Neural progenitor cell (in vitro differentiated cells): ENCODE data around the gene FAM98C. TPM values are rescaled to one million over a fixed set of nuclear protein-coding genes. Genes with fewer than 3 reads are reported as not detected.

Experiments
- DNase-seq: peaks from one replicate; pipeline ENCODE4 v3.0.0-alpha.2; 2016; ENCODE audit warnings: low spot score
- H2AFZ ChIP-seq: fragments of 200-600 bp; sonication (generic); replicated peaks from 2 replicates; pipeline ENCODE4 v1.6.1; 2016; ENCODE audit warnings: antibody characterized with exemption
- H3F3A ChIP-seq: fragments of 200-600 bp; sonication (generic); 2 replicates; pipeline ENCODE4 v1.6.1; 2016; ENCODE audit warnings: antibody characterized with exemption, low read depth
- H3K27ac ChIP-seq: fragments of 200-600 bp; sonication (generic); 2 replicates; pipeline ENCODE4 v1.5.1; 2016; ENCODE audit warnings: mild to moderate bottlenecking
- H3K27me3 ChIP-seq: fragments of 200-600 bp; sonication (generic); 2 replicates; pipeline ENCODE4 v1.6.1; 2016; ENCODE audit warnings: mild to moderate bottlenecking, moderate library complexity
- H3K36me3 ChIP-seq: fragments of 200-600 bp; sonication (generic); 2 replicates; pipeline ENCODE4 v1.5.1; 2016
- H3K4me1 ChIP-seq: fragments of 200-600 bp; sonication (generic); 2 replicates; pipeline ENCODE4 v1.6.1; 2016; ENCODE audit warnings: mixed run types
- H3K4me2 ChIP-seq: fragments of 200-600 bp; sonication (generic); 2 replicates; pipeline ENCODE4 v1.6.1; 2016
- H3K4me3 ChIP-seq: fragments of 200-600 bp; sonication (generic); 2 replicates; pipeline ENCODE4 v1.5.1; 2016
- H3K79me2 ChIP-seq: fragments of 200-600 bp; sonication (generic); 2 replicates; pipeline ENCODE4 v1.6.1; 2016; ENCODE audit warnings: low read depth
- H3K9ac ChIP-seq: fragments of 200-600 bp; sonication (generic); 2 replicates; pipeline ENCODE4 v1.6.1; 2016
- H3K9me3 ChIP-seq: fragments of 200-600 bp; sonication (generic); 2 replicates; pipeline ENCODE4 v1.5.1; 2016; ENCODE audit warnings: low read depth
- H4K20me1 ChIP-seq: fragments of 200-600 bp; sonication (generic); 2 replicates; pipeline ENCODE4 v1.6.1; 2016; ENCODE audit warnings: low read depth
- H3K27ac Mint-ChIP-seq: 3 replicates; pipeline ENCODE4 v1.8.0; 2021; ENCODE audit warnings: mixed read lengths
- H3K27me3 Mint-ChIP-seq: 2 replicates; pipeline ENCODE4 v1.8.0; 2022; ENCODE audit warnings: low read depth, mild to moderate bottlenecking, inconsistent platforms, moderate library complexity, mixed read lengths; ENCODE audit not compliant: insufficient read depth
- H3K36me3 Mint-ChIP-seq: 3 replicates; pipeline ENCODE4 v1.8.0; 2021; ENCODE audit warnings: mixed read lengths
- H3K4me1 Mint-ChIP-seq: 3 replicates; pipeline ENCODE4 v1.8.0; 2021; ENCODE audit warnings: mixed read lengths
- H3K4me3 Mint-ChIP-seq: 3 replicates; pipeline ENCODE4 v1.8.0; 2021; ENCODE audit warnings: mild to moderate bottlenecking, moderate library complexity, mixed read lengths
- H3K9me3 Mint-ChIP-seq: 3 replicates; pipeline ENCODE4 v1.8.0; 2020; ENCODE audit warnings: mixed read lengths
- EZH2 ChIP-seq: fragments of 200-600 bp; sonication (generic); IDR thresholded peaks from 2 replicates; pipeline ENCODE4 v1.6.1; 2017; ENCODE audit warnings: antibody characterized with exemption, mild to moderate bottlenecking, moderate library complexity
- EZH2phosphoT487 ChIP-seq: fragments of 200-600 bp; sonication (generic); IDR thresholded peaks from 2 replicates; pipeline ENCODE4 v1.6.1; 2017; ENCODE audit warnings: antibody characterized with exemption
- total RNA-seq: library from RNA; depleted of rRNA; stranded (reverse); fragments of >200 nt; gene quantifications from 2 replicates; pipeline ENCODE4 v1.2.3, GENCODE V29; 2015; ENCODE audit warnings: low replicate concordance
- TF ChIP-seq, protein P1 (sequence below): fragments of 200-600 bp; sonication (generic); IDR thresholded peaks from 2 replicates; pipeline ENCODE4 v1.5.1; 2017; ENCODE audit warnings: antibody characterized with exemption, mild to moderate bottlenecking

FAM98C gene
- total RNA-seq, 1 donor from 2014 or later: 3.5 TPM

DNA sequence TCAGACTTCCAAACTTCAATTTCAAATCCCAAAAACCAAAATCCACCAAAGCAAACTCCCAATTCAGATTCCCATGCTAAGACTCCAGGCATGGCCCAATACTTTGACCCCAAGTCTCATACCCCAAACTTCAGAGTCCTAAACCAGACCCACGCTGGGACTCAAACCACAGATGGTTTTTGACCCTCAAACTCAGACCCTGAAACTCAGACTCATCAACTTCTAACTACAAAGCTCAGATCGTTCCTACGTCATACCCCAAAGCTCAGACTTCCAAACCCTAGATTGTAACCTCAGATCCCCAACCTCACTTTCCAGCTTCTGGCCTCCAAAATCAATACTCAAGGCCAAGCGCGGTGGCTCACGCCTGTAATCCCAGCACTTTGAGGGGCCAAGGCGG is 42.5 kb downstream of the FAM98C start:
- Histone ChIP-seq H2AFZ (no peak overlapping the region), H3K9me3 (no peaks in the 10 kb centered on the region), H4K20me1 (no peaks in the 10 kb centered on the region), H3K4me2 (no peak overlapping the region), H3K4me1 (peaks cover 4% of the 10 kb centered on the region), H3F3A (no peaks in the 10 kb centered on the region), H3K27me3 (no peaks in the 10 kb centered on the region), H3K4me3 (no peak overlapping the region), H3K79me2 (no peaks in the 10 kb centered on the region), H3K36me3 (no peaks in the 10 kb centered on the region), H3K27ac (no peak overlapping the region), H3K9ac (no peak overlapping the region)
- no peak for DNase-seq
- H3K27ac Mint-ChIP-seq: no peak overlapping the region
- TF ChIP-seq EZH2phosphoT487 (no peak), EZH2 (no peak)
- TF ChIP-seq, protein P1, sequence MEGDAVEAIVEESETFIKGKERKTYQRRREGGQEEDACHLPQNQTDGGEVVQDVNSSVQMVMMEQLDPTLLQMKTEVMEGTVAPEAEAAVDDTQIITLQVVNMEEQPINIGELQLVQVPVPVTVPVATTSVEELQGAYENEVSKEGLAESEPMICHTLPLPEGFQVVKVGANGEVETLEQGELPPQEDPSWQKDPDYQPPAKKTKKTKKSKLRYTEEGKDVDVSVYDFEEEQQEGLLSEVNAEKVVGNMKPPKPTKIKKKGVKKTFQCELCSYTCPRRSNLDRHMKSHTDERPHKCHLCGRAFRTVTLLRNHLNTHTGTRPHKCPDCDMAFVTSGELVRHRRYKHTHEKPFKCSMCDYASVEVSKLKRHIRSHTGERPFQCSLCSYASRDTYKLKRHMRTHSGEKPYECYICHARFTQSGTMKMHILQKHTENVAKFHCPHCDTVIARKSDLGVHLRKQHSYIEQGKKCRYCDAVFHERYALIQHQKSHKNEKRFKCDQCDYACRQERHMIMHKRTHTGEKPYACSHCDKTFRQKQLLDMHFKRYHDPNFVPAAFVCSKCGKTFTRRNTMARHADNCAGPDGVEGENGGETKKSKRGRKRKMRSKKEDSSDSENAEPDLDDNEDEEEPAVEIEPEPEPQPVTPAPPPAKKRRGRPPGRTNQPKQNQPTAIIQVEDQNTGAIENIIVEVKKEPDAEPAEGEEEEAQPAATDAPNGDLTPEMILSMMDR: no peak
- H3K27me3 Mint-ChIP-seq: peaks cover 9% of the 10 kb centered on the region
- no peaks in the 10 kb centered on the region for H3K9me3 Mint-ChIP-seq
- peaks cover 6% of the 10 kb centered on the region for H3K4me1 Mint-ChIP-seq
- peak overlapping the region; percentile 0 for H3K4me3 Mint-ChIP-seq
- no peaks in the 10 kb centered on the region for H3K36me3 Mint-ChIP-seq

DNA sequence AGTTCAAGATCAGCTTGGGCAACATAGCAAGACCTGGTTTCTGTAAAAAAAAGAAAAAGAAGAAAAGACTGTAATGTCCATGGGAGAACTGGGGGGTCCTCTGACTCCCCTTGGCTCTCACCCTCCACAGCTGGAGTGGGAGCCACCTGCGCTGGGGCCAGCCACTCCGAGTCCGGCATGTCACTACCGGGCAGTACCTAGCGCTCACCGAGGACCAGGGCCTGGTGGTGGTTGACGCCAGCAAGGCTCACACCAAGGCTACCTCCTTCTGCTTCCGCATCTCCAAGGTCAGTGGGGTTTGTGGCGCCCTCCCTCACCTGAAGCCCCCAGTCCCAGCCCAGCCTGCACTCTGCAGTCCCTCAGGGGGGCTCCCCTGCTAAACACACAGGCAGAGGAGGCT is 45.3 kb downstream of the FAM98C start:
- no peak overlapping the region for H2AFZ ChIP-seq
- H3K9me3 Mint-ChIP-seq: no peaks in the 10 kb centered on the region
- no peak overlapping the region for H3K4me3 ChIP-seq
- H3K4me1 ChIP-seq: no peaks in the 10 kb centered on the region
- H3F3A ChIP-seq: no peaks in the 10 kb centered on the region
- H3K27ac Mint-ChIP-seq: peak overlapping the region; percentile 59
- H3K9me3 ChIP-seq: no peaks in the 10 kb centered on the region
- H3K36me3 Mint-ChIP-seq: no peaks in the 10 kb centered on the region
- no peak overlapping the region for H3K4me3 Mint-ChIP-seq
- TF ChIP-seq EZH2 (no peak), EZH2phosphoT487 (no peak)
- TF ChIP-seq, protein P1: no peak
- no peak overlapping the region for H3K4me2 ChIP-seq
- no peaks in the 10 kb centered on the region for H3K4me1 Mint-ChIP-seq
- H3K9ac ChIP-seq: no peak overlapping the region
- H3K79me2 ChIP-seq: no peaks in the 10 kb centered on the region
- H3K27me3 Mint-ChIP-seq: peaks cover 8% of the 10 kb centered on the region
- no peaks in the 10 kb centered on the region for H3K27me3 ChIP-seq
- H3K27ac ChIP-seq: no peak overlapping the region
- no peaks in the 10 kb centered on the region for H4K20me1 ChIP-seq
- no peak for DNase-seq
- no peaks in the 10 kb centered on the region for H3K36me3 ChIP-seq

DNA sequence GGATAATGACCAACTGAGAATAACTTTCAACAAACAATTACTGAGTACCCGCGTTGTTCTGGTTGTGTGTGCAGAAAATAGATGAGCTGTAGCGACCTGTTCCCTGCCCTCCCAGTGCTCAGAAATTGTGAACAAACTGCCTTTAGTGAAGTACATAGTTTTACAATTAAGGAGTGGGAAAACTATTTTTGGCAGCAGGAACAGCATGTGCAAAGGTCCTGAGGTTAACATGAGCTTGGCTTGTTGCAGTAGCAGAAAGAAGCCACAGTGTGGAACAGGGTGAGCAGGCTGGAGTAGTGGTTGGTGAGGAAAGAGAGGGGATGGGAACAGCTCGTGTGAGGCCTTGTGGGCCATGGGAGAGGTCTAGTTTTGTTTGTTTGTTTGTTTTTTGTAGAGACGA is 46.6 kb downstream of the FAM98C start:
- no peaks in the 10 kb centered on the region for H3K36me3 ChIP-seq
- no peak for TF ChIP-seq EZH2phosphoT487
- TF ChIP-seq, protein P1: no peak
- TF ChIP-seq EZH2: no peak
- H3K9ac ChIP-seq: no peak overlapping the region
- no peaks in the 10 kb centered on the region for H3F3A ChIP-seq
- peaks cover 8% of the 10 kb centered on the region for H3K27me3 Mint-ChIP-seq
- H3K27ac ChIP-seq: no peak overlapping the region
- no peaks in the 10 kb centered on the region for H3K27me3 ChIP-seq
- H3K4me3 Mint-ChIP-seq: no peak overlapping the region
- H3K4me1 Mint-ChIP-seq: no peaks in the 10 kb centered on the region
- H3K4me1 ChIP-seq: no peaks in the 10 kb centered on the region
- H2AFZ ChIP-seq: no peak overlapping the region
- H3K36me3 Mint-ChIP-seq: no peaks in the 10 kb centered on the region
- no peaks in the 10 kb centered on the region for H3K9me3 ChIP-seq
- no peaks in the 10 kb centered on the region for H3K79me2 ChIP-seq
- no peaks in the 10 kb centered on the region for H3K9me3 Mint-ChIP-seq
- H3K27ac Mint-ChIP-seq: no peak overlapping the region
- no peaks in the 10 kb centered on the region for H4K20me1 ChIP-seq
- H3K4me3 ChIP-seq: no peak overlapping the region
- DNase-seq: no peak
- H3K4me2 ChIP-seq: no peak overlapping the region
